CD14-positive monocyte (primary cell): Measurements from ENCODE around the gene FBXO2. TPM values are rescaled to one million over a fixed set of nuclear protein-coding genes. Genes with fewer than 3 reads are reported as not detected.

Experiments used
- DNase-seq, 3 donors: peaks; one replicate each; pipeline ENCODE4 v3.0.0-alpha.2; 2011 to 2022
- H2AFZ ChIP-seq: 2 replicates; pipeline ENCODE4 v1.6.0; 2012; ENCODE audit warnings: mild to moderate bottlenecking, low read depth, low read length, inconsistent platforms; ENCODE audit not compliant: insufficient read depth, poor library complexity, severe bottlenecking
- H3K27ac ChIP-seq, 2 donors: 1 replicate in 1 of 2; 2 replicates in 1 of 2; pipeline ENCODE4 v1.5.1; 2012 to 2013; ENCODE audit warnings: low read length in 2 of 2, control low read depth in 1 of 2, inconsistent platforms in 1 of 2, low read depth in 1 of 2, mild to moderate bottlenecking in 1 of 2
- H3K27me3 ChIP-seq, 2 donors: one replicate each; pipeline versions ENCODE4 v1.6.0 to v1.6.1; 2011 to 2013; ENCODE audit warnings: low read length in 2 of 2; ENCODE audit not compliant: control insufficient read depth in 2 of 2, insufficient read depth in 2 of 2
- H3K36me3 ChIP-seq, 2 donors: replicated peaks in 1 of 2; 1 replicate in 1 of 2; 2 replicates in 1 of 2; pipeline versions ENCODE4 v1.5.1 to v1.6.1; 2012 to 2013; ENCODE audit warnings: low read length in 2 of 2, control low read depth in 1 of 2, inconsistent platforms in 1 of 2, mild to moderate bottlenecking in 1 of 2; ENCODE audit not compliant: insufficient read depth in 2 of 2, control insufficient read depth in 1 of 2
- H3K4me1 ChIP-seq, 2 donors: 1 replicate in 1 of 2; 2 replicates in 1 of 2; pipeline versions ENCODE4 v1.5.1 to v1.6.1; 2012 to 2013; ENCODE audit warnings: low read length in 2 of 2, control low read depth in 1 of 2, inconsistent platforms in 1 of 2, mild to moderate bottlenecking in 1 of 2, moderate library complexity in 1 of 2; ENCODE audit not compliant: insufficient read depth in 2 of 2, control insufficient read depth in 1 of 2
- H3K4me2 ChIP-seq: replicated peaks from 2 replicates; pipeline ENCODE3; 2012; ENCODE audit warnings: low read length, moderate library complexity, mild to moderate bottlenecking; ENCODE audit not compliant: poor library complexity, severe bottlenecking; ENCODE audit errors: extremely low read depth
- H3K4me3 ChIP-seq, 3 experiments: fragments of 200-600 bp in 1 of 3; sonication (generic) in 1 of 3; replicated peaks in 1 of 3; 1 replicate in 2 of 3; 2 replicates in 1 of 3; pipeline ENCODE4 v1.5.1; 2011 to 2013; ENCODE audit warnings: low read length in 3 of 3, mild to moderate bottlenecking in 3 of 3, control low read depth in 2 of 3, low read depth in 2 of 3, inconsistent platforms in 1 of 3, moderate library complexity in 1 of 3
- H3K79me2 ChIP-seq: 2 replicates; pipeline ENCODE4 v1.6.0; 2012; ENCODE audit warnings: mild to moderate bottlenecking, control low read depth, inconsistent platforms, low read length, moderate library complexity; ENCODE audit not compliant: insufficient read depth
- H3K9ac ChIP-seq: 2 replicates; pipeline ENCODE4 v1.6.0; 2017; ENCODE audit warnings: low read length, mild to moderate bottlenecking; ENCODE audit not compliant: insufficient read depth, poor library complexity, severe bottlenecking
- H3K9me3 ChIP-seq, 2 donors: replicated peaks in 1 of 2; 1 replicate in 1 of 2; 2 replicates in 1 of 2; pipeline versions ENCODE4 v1.5.1 to v1.6.1; 2012 to 2013; ENCODE audit warnings: low read length in 2 of 2, control low read depth in 1 of 2; ENCODE audit not compliant: control insufficient read depth in 1 of 2, insufficient read depth in 1 of 2
- H4K20me1 ChIP-seq: 2 replicates; pipeline ENCODE4 v1.6.0; 2012; ENCODE audit warnings: mild to moderate bottlenecking, low read length, control low read depth, moderate library complexity; ENCODE audit not compliant: insufficient read depth
- H3K27ac Mint-ChIP-seq, 7 donors: one replicate each; pipeline ENCODE4 v1.8.0; 2020; ENCODE audit warnings: mild to moderate bottlenecking in 7 of 7, mixed read lengths in 7 of 7, moderate library complexity in 6 of 7, inconsistent platforms in 2 of 7
- H3K27me3 Mint-ChIP-seq, 3 donors: one replicate each; pipeline ENCODE4 v1.8.0; 2021 to 2022; ENCODE audit warnings: low read depth in 3 of 3, mild to moderate bottlenecking in 3 of 3, mixed read lengths in 3 of 3, moderate library complexity in 3 of 3, inconsistent platforms in 1 of 3
- H3K36me3 Mint-ChIP-seq, 2 donors: one replicate each; pipeline ENCODE4 v1.8.0; 2020; ENCODE audit warnings: mixed read lengths in 2 of 2, inconsistent platforms in 1 of 2, mild to moderate bottlenecking in 1 of 2
- H3K4me1 Mint-ChIP-seq: one replicate; pipeline ENCODE4 v1.8.0; 2020; ENCODE audit warnings: mild to moderate bottlenecking, mixed read lengths
- H3K4me3 Mint-ChIP-seq, 2 donors: one replicate each; pipeline ENCODE4 v1.8.0; 2020; ENCODE audit warnings: mild to moderate bottlenecking in 2 of 2, mixed read lengths in 2 of 2, moderate library complexity in 1 of 2
- H3K9me3 Mint-ChIP-seq, 7 donors: one replicate each; pipeline ENCODE4 v1.8.0; 2020 to 2022; ENCODE audit warnings: mixed read lengths in 7 of 7, mild to moderate bottlenecking in 6 of 7, moderate library complexity in 6 of 7, inconsistent platforms in 2 of 7
- WGBS: methylation state at CpG from one replicate; pipeline ENCODE4 v1.1.5; 2013; ENCODE audit warnings: missing lambda C conversion rate; ENCODE audit not compliant: insufficient coverage; 5-methylcytosine and 5-hydroxymethylcytosine counted together
- intact Hi-C, 2 donors: fragments of 100-400 bp; cut with micrococcal nuclease; formaldehyde crosslinking; loops; one replicate each; pipeline versions ENCODE4 v1.15.0 to v1.15.1; 2023
- polyA plus RNA-seq, 3 donors: library from polyadenylated mRNA; depleted of rRNA in 1 of 3; unstranded in 2 of 3; stranded (reverse) in 1 of 3; fragments of 300-500 nt in 2 of 3; fragments of >200 nt in 1 of 3; fragmentation: Illumina TruSeq in 2 of 3; gene quantifications; 1 replicate in 2 of 3; 2 replicates in 1 of 3; pipeline ENCODE4 v1.2.3, GENCODE V29; 2012 to 2021
- TF ChIP-seq, protein P1 (sequence below): fragments of 200-600 bp; IDR thresholded peaks from one replicate; pipeline ENCODE4 v1.8.0; 2022; ENCODE audit warnings: antibody characterized with exemption, mild to moderate bottlenecking

The FBXO2 gene
- polyA plus RNA-seq, 3 donors, result 0.08 TPM; not detected in 2

DNA sequence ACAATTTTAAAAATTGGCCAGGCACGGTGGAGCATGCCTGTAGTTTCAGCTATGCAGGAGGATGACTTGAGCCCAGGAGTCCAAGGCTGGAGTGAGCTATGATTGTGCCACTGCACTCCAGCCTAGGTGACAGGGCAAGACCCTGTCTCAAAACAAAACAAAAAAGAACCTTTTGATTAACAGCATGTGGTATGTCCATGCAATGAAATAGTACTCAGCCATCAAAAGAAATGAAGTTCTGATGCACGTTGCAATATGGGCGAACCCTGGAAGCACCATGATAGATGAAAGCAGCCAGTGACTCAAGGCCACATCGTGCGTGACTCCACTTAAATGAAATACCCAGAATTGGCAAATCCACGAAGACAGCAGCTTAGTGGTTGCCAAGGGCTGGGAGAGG, 47.5 kb downstream of the FBXO2 start:
- no peak overlapping the region for H3K4me3 Mint-ChIP-seq
- no peak overlapping the region for H3K27ac ChIP-seq
- no peaks in the 10 kb centered on the region for H3K9me3 ChIP-seq
- H4K20me1 ChIP-seq, result no peaks in the 10 kb centered on the region
- H3K9me3 Mint-ChIP-seq, result peaks cover 0 to 5% (median 0%) of the 10 kb centered on the region in 7 donors
- no peaks in the 10 kb centered on the region for H3K4me1 Mint-ChIP-seq
- H3K36me3 ChIP-seq, result no peaks in the 10 kb centered on the region
- H3K27me3 ChIP-seq, result no peaks in the 10 kb centered on the region
- no peaks in the 10 kb centered on the region for H3K79me2 ChIP-seq
- H3K4me2 ChIP-seq, result no peak overlapping the region
- H3K4me1 ChIP-seq, result no peaks in the 10 kb centered on the region
- H3K27ac Mint-ChIP-seq, result no peak overlapping the region
- DNase-seq, result no peak
- intact Hi-C loops, result no loop called here
- 98% methylated on average over 5 of the region's 6 CpGs for WGBS
- H3K27me3 Mint-ChIP-seq, result peaks cover 6 to 13% (median 12%) of the 10 kb centered on the region in 3 donors
- H3K4me3 ChIP-seq, result no peak overlapping the region
- no peak overlapping the region for H3K9ac ChIP-seq
- no peak overlapping the region for H2AFZ ChIP-seq
- H3K36me3 Mint-ChIP-seq, result no peaks in the 10 kb centered on the region
- TF ChIP-seq, protein P1, sequence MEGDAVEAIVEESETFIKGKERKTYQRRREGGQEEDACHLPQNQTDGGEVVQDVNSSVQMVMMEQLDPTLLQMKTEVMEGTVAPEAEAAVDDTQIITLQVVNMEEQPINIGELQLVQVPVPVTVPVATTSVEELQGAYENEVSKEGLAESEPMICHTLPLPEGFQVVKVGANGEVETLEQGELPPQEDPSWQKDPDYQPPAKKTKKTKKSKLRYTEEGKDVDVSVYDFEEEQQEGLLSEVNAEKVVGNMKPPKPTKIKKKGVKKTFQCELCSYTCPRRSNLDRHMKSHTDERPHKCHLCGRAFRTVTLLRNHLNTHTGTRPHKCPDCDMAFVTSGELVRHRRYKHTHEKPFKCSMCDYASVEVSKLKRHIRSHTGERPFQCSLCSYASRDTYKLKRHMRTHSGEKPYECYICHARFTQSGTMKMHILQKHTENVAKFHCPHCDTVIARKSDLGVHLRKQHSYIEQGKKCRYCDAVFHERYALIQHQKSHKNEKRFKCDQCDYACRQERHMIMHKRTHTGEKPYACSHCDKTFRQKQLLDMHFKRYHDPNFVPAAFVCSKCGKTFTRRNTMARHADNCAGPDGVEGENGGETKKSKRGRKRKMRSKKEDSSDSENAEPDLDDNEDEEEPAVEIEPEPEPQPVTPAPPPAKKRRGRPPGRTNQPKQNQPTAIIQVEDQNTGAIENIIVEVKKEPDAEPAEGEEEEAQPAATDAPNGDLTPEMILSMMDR, result no peak

DNA sequence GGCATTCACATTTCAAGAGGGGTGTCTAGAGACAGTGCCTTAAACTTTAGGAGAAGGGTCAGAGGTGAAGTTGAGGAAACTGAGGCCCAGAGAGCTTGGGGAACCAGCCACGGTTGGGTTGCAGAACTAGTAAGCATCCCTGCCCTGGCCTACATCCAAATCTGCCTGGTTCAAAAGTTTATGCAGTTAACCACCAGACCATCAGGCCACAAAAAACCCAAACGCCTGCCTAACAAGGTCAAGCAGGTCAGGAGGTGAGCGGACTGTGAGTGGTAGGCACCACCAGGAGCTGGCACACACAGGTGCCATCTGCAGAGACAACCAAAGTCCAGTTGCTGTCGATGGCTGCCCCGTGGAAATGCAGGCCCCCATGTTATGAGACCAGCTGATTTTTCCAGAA, 51.2 kb downstream of the FBXO2 start:
- H3K27me3 Mint-ChIP-seq, result peaks cover 11 to 14% (median 13%) of the 10 kb centered on the region in 3 donors
- H4K20me1 ChIP-seq, result no peaks in the 10 kb centered on the region
- H3K36me3 ChIP-seq, result no peaks in the 10 kb centered on the region
- TF ChIP-seq, protein P1, result no peak
- no peaks in the 10 kb centered on the region for H3K36me3 Mint-ChIP-seq
- H3K4me3 Mint-ChIP-seq, result no peak overlapping the region
- no peaks in the 10 kb centered on the region for H3K9me3 ChIP-seq
- WGBS, result 83% methylated on average over 5 of the region's 5 CpGs
- H3K9ac ChIP-seq, result no peak overlapping the region
- no peaks in the 10 kb centered on the region for H3K4me1 ChIP-seq
- no peaks in the 10 kb centered on the region for H3K4me1 Mint-ChIP-seq
- no peak overlapping the region for H3K27ac ChIP-seq
- H3K27ac Mint-ChIP-seq, result no peak overlapping the region
- H3K79me2 ChIP-seq, result no peaks in the 10 kb centered on the region
- no peaks in the 10 kb centered on the region for H3K27me3 ChIP-seq
- no peak overlapping the region for H3K4me3 ChIP-seq
- no peak overlapping the region for H3K4me2 ChIP-seq
- no peak overlapping the region for H2AFZ ChIP-seq
- peaks cover 0 to 5% (median 0%) of the 10 kb centered on the region in 7 donors for H3K9me3 Mint-ChIP-seq
- no peak for DNase-seq
- intact Hi-C loops, result no loop called here
